DOHH2 (cell line): ENCODE results near the gene PGAM4.

Source experiments
- H3F3A ChIP-seq: fragments of 200-600 bp; sonication (generic), shearing (Covaris generic); 2 replicates; pipeline ENCODE4 v1.6.0; 2016; ENCODE audit warnings: antibody characterized with exemption, mild to moderate bottlenecking; ENCODE audit not compliant: control insufficient read depth, insufficient read depth
- H3K27ac ChIP-seq: fragments of 200-600 bp; sonication (generic); 2 replicates; pipeline ENCODE4 v1.5.1; 2014; ENCODE audit warnings: low read depth, mild to moderate bottlenecking, low read length, moderate library complexity
- H3K27me3 ChIP-seq: fragments of 200-600 bp; sonication (generic); 2 replicates; pipeline ENCODE4 v1.6.1; 2014; ENCODE audit warnings: mild to moderate bottlenecking, low read length, mixed read lengths; ENCODE audit not compliant: control insufficient read depth
- H3K36me3 ChIP-seq: fragments of 200-600 bp; sonication (generic); 2 replicates; pipeline ENCODE4 v1.6.1; 2014; ENCODE audit warnings: mild to moderate bottlenecking, low read length, moderate library complexity, mixed read lengths; ENCODE audit not compliant: control insufficient read depth
- H3K4me1 ChIP-seq: fragments of 200-600 bp; sonication (generic); 2 replicates; pipeline ENCODE4 v1.6.1; 2014; ENCODE audit warnings: mild to moderate bottlenecking, low read length, mixed read lengths; ENCODE audit not compliant: control insufficient read depth
- H3K4me2 ChIP-seq: fragments of 200-600 bp; sonication (generic); 2 replicates; pipeline ENCODE4 v1.6.0; 2014; ENCODE audit warnings: mild to moderate bottlenecking, low read length, moderate library complexity
- H3K4me3 ChIP-seq: fragments of 200-600 bp; sonication (generic); 2 replicates; pipeline ENCODE4 v1.5.1; 2014; ENCODE audit warnings: mild to moderate bottlenecking, low read length, mixed read lengths
- H3K79me2 ChIP-seq: fragments of 200-600 bp; sonication (generic); 2 replicates; pipeline ENCODE4 v1.6.1; 2014; ENCODE audit warnings: mild to moderate bottlenecking, low read length, mixed read lengths; ENCODE audit not compliant: control insufficient read depth
- H3K9me2 ChIP-seq: fragments of 200-600 bp; sonication (generic); replicated peaks from 2 replicates; pipeline ENCODE4 v1.6.1; 2014; ENCODE audit warnings: mild to moderate bottlenecking, low read length, mixed read lengths; ENCODE audit not compliant: control insufficient read depth
- H3K9me3 ChIP-seq: fragments of 200-600 bp; sonication (generic); 2 replicates; pipeline ENCODE4 v1.6.1; 2014; ENCODE audit warnings: antibody characterized with exemption, low read length, mixed read lengths; ENCODE audit not compliant: control insufficient read depth, insufficient read depth
- H4K20me1 ChIP-seq: fragments of 200-600 bp; sonication (generic); 2 replicates; pipeline ENCODE4 v1.6.0; 2014; ENCODE audit warnings: low read depth, mild to moderate bottlenecking, antibody characterized with exemption, low read length, moderate library complexity; ENCODE audit not compliant: control insufficient read depth, insufficient read depth
- CTCF ChIP-seq: fragments of 200-600 bp; sonication (generic); IDR thresholded peaks from one replicate; pipeline ENCODE4 v1.5.1; 2014; ENCODE audit warnings: antibody characterized with exemption, mild to moderate bottlenecking, low read depth, low read length; ENCODE audit not compliant: poor library complexity, severe bottlenecking
- EZH2phosphoT487 ChIP-seq: fragments of 200-600 bp; sonication (generic); IDR thresholded peaks from 2 replicates; pipeline ENCODE4 v1.6.1; 2017; ENCODE audit warnings: borderline replicate concordance, mild to moderate bottlenecking, antibody characterized with exemption, low read length, moderate library complexity, mixed read lengths

Gene PGAM4

GRCh38 chrX:77966361-77966760, 3.1 kb downstream of the PGAM4 start:
- Histone ChIP-seq H3F3A (no peaks in the 10 kb centered on the region), H3K4me1 (peaks cover 17% of the 10 kb centered on the region)
- TF ChIP-seq CTCF (no peak), EZH2phosphoT487 (no peak)

GRCh38 chrX:77962068-77962902, 7.2 kb downstream of the PGAM4 start:
- H3K9me3 ChIP-seq = no peaks in the 10 kb centered on the region
- H3K4me3 ChIP-seq = peak overlapping the region; percentile 55
- H3K27ac ChIP-seq = no peak overlapping the region
- H3K9me2 ChIP-seq = no peaks in the 10 kb centered on the region
- H3F3A ChIP-seq = no peaks in the 10 kb centered on the region
- H3K36me3 ChIP-seq = no peaks in the 10 kb centered on the region
- peak overlapping the region; percentile 62 for H3K4me2 ChIP-seq
- no peaks in the 10 kb centered on the region for H3K79me2 ChIP-seq
- H3K4me1 ChIP-seq = peaks cover 24% of the 10 kb centered on the region
- TF ChIP-seq EZH2phosphoT487 (no peak), CTCF (no peak)
- H4K20me1 ChIP-seq = no peaks in the 10 kb centered on the region
- no peaks in the 10 kb centered on the region for H3K27me3 ChIP-seq

More at GRCh38 chrX:77966361-77966760, 3.1 kb downstream of the PGAM4 start:
- no peak overlapping the region for H3K4me3 ChIP-seq
- no peak overlapping the region for H3K27ac ChIP-seq
- no peak overlapping the region for H3K4me2 ChIP-seq
- H4K20me1 ChIP-seq = no peaks in the 10 kb centered on the region
- H3K36me3 ChIP-seq = no peaks in the 10 kb centered on the region
- no peaks in the 10 kb centered on the region for H3K9me3 ChIP-seq
- no peaks in the 10 kb centered on the region for H3K27me3 ChIP-seq
- no peaks in the 10 kb centered on the region for H3K79me2 ChIP-seq
- no peaks in the 10 kb centered on the region for H3K9me2 ChIP-seq

- H3K4me1 ChIP-seq = peaks cover 24% of the 10 kb centered on the region
Observed at GRCh38 chrX:77961063-77961462, 8.4 kb downstream of the PGAM4 start.

More at GRCh38 chrX:77961063-77961462, 8.4 kb downstream of the PGAM4 start:
- no peak overlapping the region for H3K4me3 ChIP-seq
- no peaks in the 10 kb centered on the region for H3K9me2 ChIP-seq
- H3K4me2 ChIP-seq = no peak overlapping the region
- no peaks in the 10 kb centered on the region for H4K20me1 ChIP-seq
- no peaks in the 10 kb centered on the region for H3K27me3 ChIP-seq
- TF ChIP-seq CTCF (no peak), EZH2phosphoT487 (no peak)
- H3K79me2 ChIP-seq = no peaks in the 10 kb centered on the region
- no peak overlapping the region for H3K27ac ChIP-seq
- no peaks in the 10 kb centered on the region for H3K9me3 ChIP-seq
- H3F3A ChIP-seq = no peaks in the 10 kb centered on the region
- no peaks in the 10 kb centered on the region for H3K36me3 ChIP-seq
